HL-60 (cell line): ENCODE measurements around the gene AKT2.
A peak's percentile ranks its signal among the peaks of the same experiment; 100 is the strongest.

ENCODE experiments used
- DNase-seq, 2 experiments: peaks; one replicate each; pipeline ENCODE4 v3.0.0-alpha.2; 2010 to 2020; ENCODE audit warnings: low read depth in 1 of 2, low spot score in 1 of 2
- H3K27ac ChIP-seq: fragments of 250-450 bp; sonication (Bioruptor Pico); replicated peaks from 2 replicates; pipeline ENCODE4 v1.5.1; 2020; ENCODE audit warnings: mild to moderate bottlenecking, moderate library complexity
- H3K27me3 ChIP-seq: fragments of 250-450 bp; sonication (Bioruptor Pico); 2 replicates; pipeline ENCODE4 v1.5.1; 2021; ENCODE audit warnings: mild to moderate bottlenecking, moderate library complexity; ENCODE audit not compliant: insufficient read depth, poor library complexity, severe bottlenecking
- H3K4me3 ChIP-seq: replicated peaks from 2 replicates; pipeline ENCODE4 v1.5.1; 2011; ENCODE audit warnings: mild to moderate bottlenecking, control low read depth, low read length; ENCODE audit not compliant: insufficient read depth
- CTCF ChIP-seq: IDR thresholded peaks from one replicate; pipeline ENCODE4 v1.5.1; 2011; ENCODE audit warnings: low read length, control low read depth, inconsistent platforms; ENCODE audit not compliant: insufficient read depth
- GABPA ChIP-seq: IDR thresholded peaks from 2 replicates; pipeline ENCODE4 v1.6.1; 2012; ENCODE audit warnings: low read depth
- POLR2AphosphoS5 ChIP-seq: IDR thresholded peaks from 2 replicates; pipeline ENCODE4 v1.6.1; 2012; ENCODE audit warnings: low read depth
- REST ChIP-seq: IDR thresholded peaks from 2 replicates; pipeline ENCODE4 v1.6.1; 2012; ENCODE audit warnings: low read depth; ENCODE audit not compliant: insufficient replicate concordance
- SPI1 ChIP-seq: IDR thresholded peaks from 2 replicates; pipeline ENCODE4 v1.6.1; 2012; ENCODE audit warnings: low read depth, mild to moderate bottlenecking, borderline replicate concordance

Gene AKT2

GRCh38 chr19:40281381-40282208 lies 3.5 kb downstream of the AKT2 start:
- Histone ChIP-seq H3K27ac (no peak overlapping the region), H3K4me3 (no peak overlapping the region), H3K27me3 (no peaks in the 10 kb centered on the region)
- TF ChIP-seq CTCF (no peak), REST (no peak), GABPA (no peak), POLR2AphosphoS5 (no peak), SPI1 (no peak)
- no peak for DNase-seq

- Histone ChIP-seq H3K27me3 (no peaks in the 10 kb centered on the region), H3K4me3 (no peak overlapping the region), H3K27ac (no peak overlapping the region)
- no peak for TF ChIP-seq GABPA
- TF ChIP-seq POLR2AphosphoS5 = no peak
- no peak for TF ChIP-seq SPI1
- TF ChIP-seq CTCF = no peak
- no peak for TF ChIP-seq REST
- DNase-seq = no peak
Measured at GRCh38 chr19:40280608-40281221, 4.4 kb downstream of the AKT2 start.

- TF ChIP-seq SPI1 (peak; percentile 51; the same call in 1 of the 2 replicates), POLR2AphosphoS5 (no peak), REST (no peak), CTCF (no peak)
- H3K4me3 ChIP-seq = no peak overlapping the region
- no peaks in the 10 kb centered on the region for H3K27me3 ChIP-seq
- peak in 1 of 2 experiments; percentile 23 for DNase-seq
- H3K27ac ChIP-seq = no peak overlapping the region
Measured at GRCh38 chr19:40279761-40280607, 5.2 kb downstream of the AKT2 start.
